Testis (tissue), 2 donors: ENCODE data around the gene MMP28.

Experiments
- POLR2A ChIP-seq: fragments of 450-650 bp; IDR thresholded peaks from one replicate; pipeline ENCODE4 v1.6.1; 2017; ENCODE audit warnings: antibody characterized with exemption, mild to moderate bottlenecking, moderate library complexity
- TF ChIP-seq, protein P1 (sequence below), 3 experiments: fragments of 450-650 bp in 2 of 3; fragments of 200-600 bp in 1 of 3; sonication (generic) in 1 of 3; IDR thresholded peaks; one replicate each; pipeline ENCODE4 v1.5.1; 2016 to 2019; ENCODE audit warnings: antibody characterized with exemption in 3 of 3, mild to moderate bottlenecking in 2 of 3, moderate library complexity in 1 of 3

DNA sequence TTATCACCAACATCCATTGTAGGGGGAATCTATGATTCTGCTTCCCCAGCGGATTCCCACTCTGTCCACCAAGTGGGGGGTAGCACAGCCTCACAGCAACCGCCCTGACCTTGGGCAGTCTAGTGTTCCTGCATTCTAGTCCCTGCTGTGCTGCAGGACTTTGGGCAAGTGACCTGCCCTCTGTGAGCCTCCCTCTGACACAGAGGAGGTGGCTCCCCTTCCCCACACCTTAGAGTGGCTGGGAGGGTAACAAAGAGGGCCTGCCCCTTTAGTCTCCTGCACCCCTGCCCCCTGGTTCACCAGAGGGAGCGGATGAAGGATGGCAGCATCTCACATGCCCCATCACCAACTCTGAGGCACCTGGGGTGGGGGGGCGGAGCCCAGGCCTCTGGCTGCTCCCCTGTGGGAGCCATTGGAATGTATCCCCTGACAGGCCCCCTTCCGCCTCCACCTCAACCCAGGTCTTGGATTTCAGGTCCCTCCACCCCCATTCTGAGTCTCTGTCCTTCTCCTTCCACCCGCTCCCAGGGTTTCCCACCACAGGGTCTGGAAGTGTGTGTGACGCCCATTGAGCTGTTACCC lies 52.5 kb downstream of the MMP28 start:
- TF ChIP-seq, protein P1, sequence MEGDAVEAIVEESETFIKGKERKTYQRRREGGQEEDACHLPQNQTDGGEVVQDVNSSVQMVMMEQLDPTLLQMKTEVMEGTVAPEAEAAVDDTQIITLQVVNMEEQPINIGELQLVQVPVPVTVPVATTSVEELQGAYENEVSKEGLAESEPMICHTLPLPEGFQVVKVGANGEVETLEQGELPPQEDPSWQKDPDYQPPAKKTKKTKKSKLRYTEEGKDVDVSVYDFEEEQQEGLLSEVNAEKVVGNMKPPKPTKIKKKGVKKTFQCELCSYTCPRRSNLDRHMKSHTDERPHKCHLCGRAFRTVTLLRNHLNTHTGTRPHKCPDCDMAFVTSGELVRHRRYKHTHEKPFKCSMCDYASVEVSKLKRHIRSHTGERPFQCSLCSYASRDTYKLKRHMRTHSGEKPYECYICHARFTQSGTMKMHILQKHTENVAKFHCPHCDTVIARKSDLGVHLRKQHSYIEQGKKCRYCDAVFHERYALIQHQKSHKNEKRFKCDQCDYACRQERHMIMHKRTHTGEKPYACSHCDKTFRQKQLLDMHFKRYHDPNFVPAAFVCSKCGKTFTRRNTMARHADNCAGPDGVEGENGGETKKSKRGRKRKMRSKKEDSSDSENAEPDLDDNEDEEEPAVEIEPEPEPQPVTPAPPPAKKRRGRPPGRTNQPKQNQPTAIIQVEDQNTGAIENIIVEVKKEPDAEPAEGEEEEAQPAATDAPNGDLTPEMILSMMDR (IDR thresholded peaks at IDR 0.05): no peak
- no peak for TF ChIP-seq POLR2A
